Hepatocyte (in vitro differentiated cells): ENCODE results near the gene DSTN.

ENCODE experiments used
- CTCF ChIP-seq: fragments of 200-600 bp; sonication (generic); IDR thresholded peaks from 2 replicates; pipeline ENCODE4 v1.5.1; 2016; ENCODE audit warnings: antibody characterized with exemption, mild to moderate bottlenecking; ENCODE audit not compliant: poor library complexity
- EZH2 ChIP-seq: fragments of 200-600 bp; sonication (generic); IDR thresholded peaks from 2 replicates; pipeline ENCODE4 v1.6.1; 2016; ENCODE audit warnings: antibody characterized with exemption, mild to moderate bottlenecking, borderline replicate concordance
- EZH2phosphoT487 ChIP-seq: fragments of 200-600 bp; sonication (generic); IDR thresholded peaks from one replicate; pipeline ENCODE4 v1.6.1; 2018; ENCODE audit warnings: antibody characterized with exemption, mild to moderate bottlenecking, low read depth, moderate library complexity; ENCODE audit not compliant: unreplicated experiment, severe bottlenecking

- TF ChIP-seq CTCF (no peak), EZH2phosphoT487 (no peak), EZH2 (no peak)
These were observed 49.6 kb downstream of the DSTN start for GRCh38 chr20:17619351-17620093.
